ENCODE data around the gene SLC6A17.

The SLC6A17 gene

GRCh38 chr1:110242062-110242461 is 91.8 kb downstream of the SLC6A17 start:
- DNase-seq (ENCODE audit: low read depth), result no peak

DNA sequence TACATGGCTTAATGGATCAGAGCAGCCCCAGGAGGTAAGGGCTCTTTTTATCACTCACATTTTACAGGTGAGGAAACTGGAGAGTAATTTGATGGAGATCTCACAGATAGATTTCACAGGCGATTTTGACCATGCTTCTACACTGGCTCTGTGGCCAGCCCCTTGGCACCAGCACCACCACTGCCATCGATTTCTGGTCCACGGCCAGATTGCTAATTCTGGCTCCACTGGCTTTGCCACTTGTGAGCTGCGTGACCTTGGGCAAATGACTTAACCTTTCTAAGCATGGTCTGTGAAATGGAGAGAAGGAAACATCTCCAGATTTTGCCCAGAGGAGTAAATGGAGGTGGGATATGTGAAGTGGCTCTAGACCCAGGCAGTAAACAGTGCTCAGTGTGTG is 92.4 kb downstream of the SLC6A17 start:
- DNase-seq (ENCODE audit: low read depth), result no peak

DNA sequence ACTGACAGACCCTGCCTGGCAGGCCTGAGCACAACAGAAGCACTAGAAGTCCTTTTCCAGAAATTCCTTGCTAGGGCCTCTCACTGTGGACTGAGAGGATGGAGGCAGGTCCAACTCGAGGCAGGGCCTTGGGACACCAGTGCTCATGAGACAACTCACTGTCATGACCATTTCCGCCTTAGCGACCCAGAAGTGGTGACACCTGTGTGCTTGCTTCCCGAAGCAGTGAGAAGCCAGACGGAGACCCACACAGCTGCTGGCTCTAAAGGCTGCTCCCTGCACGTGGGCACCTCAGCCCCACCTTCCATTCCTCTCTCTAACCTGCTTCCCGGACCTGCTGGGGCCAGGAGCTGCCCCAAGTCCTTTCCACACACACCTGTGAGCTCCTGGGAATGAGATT is 92.9 kb downstream of the SLC6A17 start:
- no peak for DNase-seq (ENCODE audit: low read depth)

- DNase-seq (ENCODE audit: low read depth), result no peak
Measured at GRCh38 chr1:110243574-110243973, 93.3 kb downstream of the SLC6A17 start.

DNA sequence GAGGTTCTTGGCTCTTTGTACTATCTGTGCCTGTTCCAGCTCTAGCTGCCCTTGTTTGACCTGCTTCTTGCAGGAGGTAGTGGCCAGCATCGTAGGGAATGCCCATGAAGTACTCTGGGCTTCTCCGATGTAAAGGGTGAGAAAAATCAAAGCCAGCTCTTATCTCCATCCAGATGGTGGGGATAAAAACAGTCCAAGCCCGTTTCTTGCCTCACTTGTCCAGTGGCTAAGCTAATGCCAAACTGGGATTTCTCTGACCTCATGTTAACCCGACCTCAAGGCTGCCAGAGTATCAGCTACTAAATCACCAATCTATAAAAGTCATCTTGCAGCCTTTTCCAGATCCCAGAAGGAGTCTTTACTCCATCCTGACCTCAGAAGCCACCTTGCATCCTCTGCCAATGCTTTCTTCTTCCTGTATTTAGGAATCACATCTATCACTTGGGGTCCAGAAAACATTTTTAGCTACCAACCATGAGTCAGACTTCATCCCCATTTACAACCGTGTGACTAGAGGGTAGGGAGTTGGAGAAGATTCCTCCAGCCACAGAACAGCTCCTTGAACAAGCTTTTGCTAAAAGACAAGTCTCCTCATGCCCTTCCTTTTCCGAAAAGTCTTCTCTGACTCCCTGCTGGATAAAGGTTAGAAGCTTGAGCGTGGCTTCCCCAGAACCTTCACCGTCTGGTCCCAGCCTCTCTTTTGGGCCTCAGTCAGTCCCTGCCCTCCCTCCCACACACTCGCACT is 95.8 kb downstream of the SLC6A17 start:
- no peak for DNase-seq (ENCODE audit: low read depth)

DNA sequence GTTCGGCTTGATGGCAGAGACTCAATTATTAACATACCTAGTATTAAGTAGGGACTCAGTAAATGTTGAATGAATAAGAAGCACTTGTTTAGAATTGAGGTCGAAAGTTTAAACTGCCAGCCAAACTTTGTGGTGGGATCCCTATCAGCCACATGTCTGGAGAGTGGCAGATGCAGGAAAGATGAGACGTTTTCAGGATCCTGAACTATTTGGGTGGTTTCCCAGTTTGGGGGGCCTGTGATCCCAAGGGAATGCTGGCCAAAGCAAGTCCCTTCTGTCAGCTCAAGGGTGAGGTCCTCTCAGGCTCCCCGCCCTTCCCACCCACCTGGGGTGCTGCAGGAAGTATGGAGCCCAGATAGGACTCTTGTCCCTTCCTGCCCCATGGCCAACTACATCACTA is 98.5 kb downstream of the SLC6A17 start:
- no peak for DNase-seq (ENCODE audit: low read depth)

GRCh38 chr1:110249256-110249655 is 99.0 kb downstream of the SLC6A17 start:
- DNase-seq (ENCODE audit: low read depth), result no peak

GRCh38 chr1:110250008-110250407 is 99.7 kb downstream of the SLC6A17 start:
- no peak for DNase-seq (ENCODE audit: low read depth)

DNA sequence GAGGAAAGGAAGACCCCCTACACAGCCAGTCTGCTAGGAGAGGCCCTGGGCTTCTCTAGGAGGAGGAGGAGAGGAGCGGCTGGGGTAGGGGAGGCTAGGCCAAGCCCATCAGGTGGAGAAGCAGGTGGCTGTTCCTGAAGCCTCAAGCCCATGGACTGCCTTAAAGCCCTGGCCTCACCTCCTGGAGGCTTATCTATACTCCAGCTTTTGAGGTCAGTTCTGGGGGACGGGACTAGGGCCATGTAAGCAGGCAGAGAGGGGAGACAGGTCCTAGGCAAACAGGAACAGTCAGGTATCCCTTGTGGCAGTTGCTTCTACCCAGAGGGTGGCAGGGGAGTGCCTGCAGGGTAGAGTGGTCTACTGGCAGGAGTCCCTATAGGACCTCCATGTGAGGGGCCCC is 100.5 kb downstream of the SLC6A17 start:
- DNase-seq (ENCODE audit: low read depth), result no peak

Data from stimulated activated CD8-positive, alpha-beta memory T cell treated with anti-CD3 and anti-CD28 coated beads, Interleukin-15, amount 100 ng/mL, for 24 hours (primary cell).